ENCODE data around the gene ST8SIA4. TPM values are rescaled to one million over a fixed set of nuclear protein-coding genes. Genes with fewer than 3 reads are reported as not detected.

Gene ST8SIA4
- total RNA-seq, 4 donors from 2014 or later: 0.93 to 4.5 (median 1.3) TPM

DNA sequence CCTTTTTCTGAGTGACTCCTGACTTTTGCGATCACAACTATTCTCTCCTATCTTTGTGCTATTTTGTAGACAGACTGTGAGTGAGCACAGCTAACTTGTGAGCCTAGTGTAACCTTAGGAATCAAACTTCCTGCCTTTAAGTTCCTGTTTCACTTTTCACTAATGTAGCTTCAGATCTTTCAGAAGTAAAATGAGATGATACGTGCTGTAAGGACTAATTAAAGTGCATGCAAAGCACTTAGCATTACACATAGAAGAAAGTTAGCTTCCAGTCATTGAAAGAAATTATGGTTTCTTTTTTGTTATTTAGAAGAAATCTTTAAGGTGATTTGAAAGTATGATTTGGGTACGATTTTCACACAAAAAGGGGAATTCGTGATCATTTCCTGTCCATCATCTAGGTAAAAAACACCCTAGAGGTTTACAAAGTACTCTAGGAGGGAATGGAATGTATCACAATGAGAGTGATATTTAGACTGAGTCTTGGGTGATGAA, 122.7 kb downstream of the ST8SIA4 start:
- H3K9me3 ChIP-seq: no peaks in the 10 kb centered on the region
- no peak for TF ChIP-seq POLR2A (IDR thresholded peaks at IDR 0.05)
- TF ChIP-seq, protein P1, sequence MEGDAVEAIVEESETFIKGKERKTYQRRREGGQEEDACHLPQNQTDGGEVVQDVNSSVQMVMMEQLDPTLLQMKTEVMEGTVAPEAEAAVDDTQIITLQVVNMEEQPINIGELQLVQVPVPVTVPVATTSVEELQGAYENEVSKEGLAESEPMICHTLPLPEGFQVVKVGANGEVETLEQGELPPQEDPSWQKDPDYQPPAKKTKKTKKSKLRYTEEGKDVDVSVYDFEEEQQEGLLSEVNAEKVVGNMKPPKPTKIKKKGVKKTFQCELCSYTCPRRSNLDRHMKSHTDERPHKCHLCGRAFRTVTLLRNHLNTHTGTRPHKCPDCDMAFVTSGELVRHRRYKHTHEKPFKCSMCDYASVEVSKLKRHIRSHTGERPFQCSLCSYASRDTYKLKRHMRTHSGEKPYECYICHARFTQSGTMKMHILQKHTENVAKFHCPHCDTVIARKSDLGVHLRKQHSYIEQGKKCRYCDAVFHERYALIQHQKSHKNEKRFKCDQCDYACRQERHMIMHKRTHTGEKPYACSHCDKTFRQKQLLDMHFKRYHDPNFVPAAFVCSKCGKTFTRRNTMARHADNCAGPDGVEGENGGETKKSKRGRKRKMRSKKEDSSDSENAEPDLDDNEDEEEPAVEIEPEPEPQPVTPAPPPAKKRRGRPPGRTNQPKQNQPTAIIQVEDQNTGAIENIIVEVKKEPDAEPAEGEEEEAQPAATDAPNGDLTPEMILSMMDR (IDR thresholded peaks at IDR 0.05 in 4 of 5, conservative IDR thresholded peaks at IDR 0.05 in 1 of 5): no peak
- H3K27ac ChIP-seq: peak overlapping the region in 1 of 4 donors; percentile 16
- H3K4me1 ChIP-seq: no peaks in the 10 kb centered on the region
- DNase-seq: no peak
- in situ Hi-C loops (cut with MboI; ENCODE audit: low sequenced_read_pairs in 4 of 4): no loop called here
- no peaks in the 10 kb centered on the region for H3K27me3 ChIP-seq
- no peak overlapping the region for H3K4me3 ChIP-seq
- intact Hi-C loops (cut with DNase I; ENCODE audit: low total_unique reads): no loop called here
- no peak for ATAC-seq
- no peaks in the 10 kb centered on the region for H3K36me3 ChIP-seq

GRCh38 chr5:100779669-100780375, 123.3 kb downstream of the ST8SIA4 start:
- TF ChIP-seq, protein P1 (IDR thresholded peaks at IDR 0.05 in 4 of 5, conservative IDR thresholded peaks at IDR 0.05 in 1 of 5): no peak
- TF ChIP-seq POLR2A (IDR thresholded peaks at IDR 0.05): no peak
- H3K4me1 ChIP-seq: no peaks in the 10 kb centered on the region
- intact Hi-C loops (cut with DNase I; ENCODE audit: low total_unique reads) (no loop called here), in situ Hi-C loops (cut with MboI; ENCODE audit: low sequenced_read_pairs in 4 of 4) (no loop called here)
- H3K27me3 ChIP-seq: no peaks in the 10 kb centered on the region
- no peaks in the 10 kb centered on the region for H3K9me3 ChIP-seq
- H3K4me3 ChIP-seq: no peak overlapping the region
- no peaks in the 10 kb centered on the region for H3K36me3 ChIP-seq
- peak overlapping the region in 1 of 4 donors; percentile 16 for H3K27ac ChIP-seq
- ATAC-seq (no peak), DNase-seq (peak; percentile 13 to 30)

GRCh38 chr5:100777680-100778300, 125.3 kb downstream of the ST8SIA4 start:
- intact Hi-C loops (cut with DNase I; ENCODE audit: low total_unique reads) (no loop called here), in situ Hi-C loops (cut with MboI; ENCODE audit: low sequenced_read_pairs in 4 of 4) (no loop called here)
- Histone ChIP-seq H3K4me3 (no peak overlapping the region), H3K27me3 (no peaks in the 10 kb centered on the region), H3K36me3 (no peaks in the 10 kb centered on the region), H3K4me1 (no peaks in the 10 kb centered on the region), H3K9me3 (no peaks in the 10 kb centered on the region), H3K27ac (no peak overlapping the region)
- TF ChIP-seq, protein P1 (IDR thresholded peaks at IDR 0.05 in 4 of 5, conservative IDR thresholded peaks at IDR 0.05 in 1 of 5): no peak
- no peak for TF ChIP-seq POLR2A (IDR thresholded peaks at IDR 0.05)
- DNase-seq (no peak), ATAC-seq (no peak)

- H3K4me3 ChIP-seq: no peak overlapping the region
- ATAC-seq (no peak), DNase-seq (no peak)
- no peaks in the 10 kb centered on the region for H3K9me3 ChIP-seq
- TF ChIP-seq, protein P1 (IDR thresholded peaks at IDR 0.05 in 4 of 5, conservative IDR thresholded peaks at IDR 0.05 in 1 of 5): no peak
- TF ChIP-seq POLR2A (IDR thresholded peaks at IDR 0.05): no peak
- no peaks in the 10 kb centered on the region for H3K4me1 ChIP-seq
- no peaks in the 10 kb centered on the region for H3K27me3 ChIP-seq
- intact Hi-C loops (cut with DNase I; ENCODE audit: low total_unique reads): no loop called here
- H3K27ac ChIP-seq: no peak overlapping the region
- in situ Hi-C loops (cut with MboI; ENCODE audit: low sequenced_read_pairs in 4 of 4): no loop called here
- H3K36me3 ChIP-seq: no peaks in the 10 kb centered on the region
Measured at GRCh38 chr5:100775533-100775855, 127.6 kb downstream of the ST8SIA4 start.

All from gastrocnemius medialis (tissue), 4 donors.